ENCODE results near the gene ASB7. TPM values are rescaled to one million over a fixed set of nuclear protein-coding genes. Genes with fewer than 3 reads are reported as not detected.

The ASB7 gene
- total and polyA plus RNA-seq, 12 donors, result 2.9 to 7.0 (median 5.8) TPM

GRCh38 chr15:100635406-100636071 lies 33.1 kb downstream of the ASB7 start:
- Histone ChIP-seq H3K27ac (no peak overlapping the region), H3K4me1 (peaks cover 0 to 8% (median 0%) of the 10 kb centered on the region in 9 donors), H3K4me3 (no peak overlapping the region), H3K36me3 (peaks cover 0 to 33% (median 6%) of the 10 kb centered on the region in 9 donors), H3K9me3 (no peaks in the 10 kb centered on the region), H3K27me3 (no peaks in the 10 kb centered on the region)
- intact Hi-C loops (cut with DNase I), result loop anchor here in 1 of 10 donors (10.0 kb wide), 1 partner anchor 59 kb away; no protein-coding TSS in a partner anchor
- TF ChIP-seq CTCF (IDR thresholded peaks at IDR 0.05), result no peak
- ATAC-seq (no peak), DNase-seq (no peak)
- WGBS, 2 donors, result 85% methylated on average over 11 of the region's 11 CpGs

GRCh38 chr15:100638177-100638730 lies 35.9 kb downstream of the ASB7 start:
- Histone ChIP-seq H3K4me1 (peaks cover 0 to 12% (median 0%) of the 10 kb centered on the region in 9 donors), H3K9me3 (no peaks in the 10 kb centered on the region), H3K27me3 (no peaks in the 10 kb centered on the region), H3K4me3 (no peak overlapping the region), H3K27ac (no peak overlapping the region), H3K36me3 (peaks cover 0 to 7% (median 0%) of the 10 kb centered on the region in 9 donors)
- no peak for ATAC-seq
- intact Hi-C loops (cut with DNase I), result loop anchor here in 1 of 10 donors (10.0 kb wide), 1 partner anchor 57 kb away; no protein-coding TSS in a partner anchor
- no peak for TF ChIP-seq CTCF (IDR thresholded peaks at IDR 0.05)
- DNase-seq, result no peak
- WGBS, 2 donors, result 96 to 97% methylated on average over 11 of the region's 11 CpGs

- WGBS, 2 donors, result 84 to 91% methylated on average over 9 of the region's 9 CpGs
- Histone ChIP-seq H3K4me3 (no peak overlapping the region), H3K9me3 (no peaks in the 10 kb centered on the region), H3K27me3 (no peaks in the 10 kb centered on the region), H3K27ac (no peak overlapping the region), H3K4me1 (peaks cover 0 to 12% (median 0%) of the 10 kb centered on the region in 9 donors), H3K36me3 (no peaks in the 10 kb centered on the region)
- no peak for DNase-seq
- ATAC-seq, result no peak
- intact Hi-C loops (cut with DNase I), result no loop called here
- TF ChIP-seq CTCF (IDR thresholded peaks at IDR 0.05), result no peak
Observed at GRCh38 chr15:100642213-100642949, 40.0 kb downstream of the ASB7 start.

GRCh38 chr15:100642950-100643338 lies 40.6 kb downstream of the ASB7 start:
- Histone ChIP-seq H3K27me3 (no peaks in the 10 kb centered on the region), H3K4me3 (no peak overlapping the region), H3K4me1 (peaks cover 0 to 12% (median 0%) of the 10 kb centered on the region in 9 donors), H3K36me3 (peaks cover 0 to 4% (median 0%) of the 10 kb centered on the region in 9 donors), H3K27ac (no peak overlapping the region), H3K9me3 (no peaks in the 10 kb centered on the region)
- TF ChIP-seq CTCF (IDR thresholded peaks at IDR 0.05), result no peak
- DNase-seq (no peak), ATAC-seq (no peak)
- intact Hi-C loops (cut with DNase I), result no loop called here
- WGBS, 2 donors, result 77 to 89% methylated on average over 4 of the region's 4 CpGs
